ENCODE measurements around the gene LARP4B. TPM values are rescaled to one million over a fixed set of nuclear protein-coding genes. Genes with fewer than 3 reads are reported as not detected.

Gene LARP4B
- total and polyA plus RNA-seq, 3 donors from 2014 or later, result 54.2 to 98.6 (median 95.3) TPM

GRCh38 chr10:974785-975074 lies 43.2 kb upstream of the LARP4B start:
- WGBS, 2 donors, result 93 to 95% methylated on average over 5 of the region's 5 CpGs
- intact Hi-C loops (cut with DNase I; ENCODE audit: low total_unique reads), result no loop called here
- DNase-seq, result no peak
- no peaks in the 10 kb centered on the region for H3K27me3 ChIP-seq
- TF ChIP-seq POLR2A (IDR thresholded peaks at IDR 0.05) (no peak), CTCF (IDR thresholded peaks at IDR 0.05) (no peak)
- H3K4me3 ChIP-seq, result no peak overlapping the region
- no peak overlapping the region for H3K27ac ChIP-seq
- H3K9me3 ChIP-seq, result no peaks in the 10 kb centered on the region
- H3K4me1 ChIP-seq, result no peaks in the 10 kb centered on the region
- no peaks in the 10 kb centered on the region for H3K36me3 ChIP-seq (ENCODE audit: low read depth, missing control alignments)

DNA sequence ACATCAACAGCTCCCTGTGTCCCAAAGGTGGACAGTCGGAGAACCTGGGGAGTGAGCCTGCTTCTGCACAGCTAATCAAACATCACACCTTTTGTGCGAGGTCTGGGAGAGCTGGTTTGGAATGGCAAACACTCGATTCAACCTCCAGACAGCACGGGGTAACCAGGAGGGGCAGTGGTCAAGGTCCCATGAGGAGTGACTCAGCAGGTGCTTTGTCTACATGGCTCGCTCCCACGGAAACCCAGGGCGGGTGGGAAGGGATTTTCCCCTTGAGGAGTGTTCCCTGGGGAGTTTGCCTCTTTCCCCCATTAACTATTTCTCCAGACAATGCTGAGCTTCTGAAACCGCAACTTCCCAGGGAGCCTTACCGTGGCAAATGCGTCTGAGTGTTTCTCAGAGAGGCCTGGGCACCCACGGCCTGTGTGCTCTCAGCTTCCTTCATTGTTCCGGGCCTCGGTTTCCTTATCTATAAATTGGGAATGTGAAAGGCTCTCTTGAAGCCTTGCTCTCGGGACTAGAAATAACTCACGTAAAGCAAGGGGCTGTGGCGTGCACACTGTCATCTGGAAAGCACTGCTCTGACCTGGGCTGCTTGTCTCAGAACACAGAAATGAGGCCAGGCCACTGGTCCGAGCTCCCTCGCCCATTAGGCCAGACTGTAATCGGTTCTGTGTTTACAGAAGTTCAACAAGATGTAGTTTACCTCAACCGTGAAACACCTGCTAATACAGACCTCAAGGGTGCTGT lies 42.7 kb upstream of the LARP4B start:
- H3K4me1 ChIP-seq, result no peaks in the 10 kb centered on the region
- no peaks in the 10 kb centered on the region for H3K9me3 ChIP-seq
- intact Hi-C loops (cut with DNase I; ENCODE audit: low total_unique reads), result no loop called here
- no peak overlapping the region for H3K4me3 ChIP-seq
- H3K36me3 ChIP-seq (ENCODE audit: low read depth, missing control alignments), result no peaks in the 10 kb centered on the region
- no peak overlapping the region for H3K27ac ChIP-seq
- 72 to 80% methylated on average over 20 of the region's 20 CpGs for WGBS, 2 donors
- no peaks in the 10 kb centered on the region for H3K27me3 ChIP-seq
- DNase-seq, result no peak
- TF ChIP-seq POLR2A (IDR thresholded peaks at IDR 0.05) (no peak), CTCF (IDR thresholded peaks at IDR 0.05) (no peak)

DNA sequence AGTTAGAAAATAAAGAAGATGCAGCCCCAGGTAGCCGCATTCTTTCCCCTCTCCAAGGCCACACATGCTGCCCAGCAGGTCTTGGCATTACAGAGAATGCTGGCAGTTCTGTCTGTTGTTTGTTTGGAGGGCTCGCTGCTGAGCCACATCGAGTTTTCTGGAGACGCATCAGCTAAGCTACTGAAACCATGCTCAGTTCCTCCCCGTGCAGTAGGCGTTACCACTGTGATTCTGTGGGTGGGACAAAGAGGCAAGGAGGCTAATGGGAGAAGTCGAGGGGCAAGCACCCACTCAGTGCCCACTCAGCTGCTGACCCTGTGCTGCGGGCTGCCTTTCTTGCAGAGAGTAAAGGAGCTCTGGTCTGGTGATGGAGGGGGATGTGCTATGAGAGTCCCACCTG lies 41.3 kb upstream of the LARP4B start:
- no peaks in the 10 kb centered on the region for H3K27me3 ChIP-seq
- no peak overlapping the region for H3K4me3 ChIP-seq
- DNase-seq, result no peak
- TF ChIP-seq POLR2A (IDR thresholded peaks at IDR 0.05) (no peak), CTCF (IDR thresholded peaks at IDR 0.05) (no peak)
- no peaks in the 10 kb centered on the region for H3K9me3 ChIP-seq
- H3K4me1 ChIP-seq, result no peaks in the 10 kb centered on the region
- no peak overlapping the region for H3K27ac ChIP-seq
- intact Hi-C loops (cut with DNase I; ENCODE audit: low total_unique reads), result no loop called here
- H3K36me3 ChIP-seq (ENCODE audit: low read depth, missing control alignments), result no peaks in the 10 kb centered on the region
- 82 to 88% methylated on average over 8 of the region's 8 CpGs for WGBS, 2 donors

DNA sequence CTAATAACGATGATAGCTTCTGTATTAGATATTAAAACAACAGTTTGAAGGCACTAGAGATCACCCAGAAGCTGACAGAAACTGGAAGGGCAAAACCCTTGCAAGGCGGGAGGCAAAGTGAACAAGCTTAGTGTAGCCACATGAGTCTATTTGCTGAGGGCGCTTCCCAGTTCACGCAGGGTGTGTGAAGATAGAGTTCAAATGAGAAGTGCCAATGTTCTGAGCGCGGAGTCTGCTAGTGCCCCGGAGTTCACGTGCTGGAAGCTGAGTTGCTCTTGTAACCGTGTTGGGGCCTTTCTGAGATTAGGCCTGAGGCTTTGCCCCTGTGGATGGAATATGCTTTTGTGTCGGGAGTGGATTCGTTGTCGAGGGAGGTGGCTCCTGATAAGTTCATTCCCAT lies 40.1 kb upstream of the LARP4B start:
- 75 to 77% methylated on average over 12 of the region's 12 CpGs for WGBS, 2 donors
- H3K4me3 ChIP-seq, result no peak overlapping the region
- no peak for DNase-seq
- no peaks in the 10 kb centered on the region for H3K9me3 ChIP-seq
- H3K27ac ChIP-seq, result no peak overlapping the region
- H3K36me3 ChIP-seq (ENCODE audit: low read depth, missing control alignments), result no peaks in the 10 kb centered on the region
- TF ChIP-seq CTCF (IDR thresholded peaks at IDR 0.05), result no peak
- TF ChIP-seq POLR2A (IDR thresholded peaks at IDR 0.05), result no peak
- no peaks in the 10 kb centered on the region for H3K27me3 ChIP-seq
- H3K4me1 ChIP-seq, result no peaks in the 10 kb centered on the region
- intact Hi-C loops (cut with DNase I; ENCODE audit: low total_unique reads), result no loop called here

DNA sequence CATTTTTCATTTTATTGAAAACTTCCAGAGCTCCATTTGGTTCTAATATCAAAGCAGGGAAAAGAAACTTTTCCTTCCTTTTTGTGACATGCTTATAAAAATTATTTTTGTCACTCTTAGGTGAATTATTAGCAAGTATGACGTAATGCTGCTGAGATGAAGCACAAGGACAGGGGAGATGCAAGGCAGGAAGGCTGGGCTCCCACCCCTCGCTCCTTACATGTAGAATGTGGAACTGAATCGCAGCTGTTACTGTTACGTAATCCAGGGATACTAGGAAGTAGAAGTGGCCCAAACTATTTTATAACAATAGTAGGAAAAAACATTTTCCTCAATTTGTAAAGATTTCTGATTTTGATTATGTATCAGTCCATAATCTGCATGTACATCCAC lies 39.6 kb upstream of the LARP4B start:
- no peak overlapping the region for H3K4me3 ChIP-seq

More for the DNA sequence above, 39.6 kb upstream of the LARP4B start:
- Histone ChIP-seq H3K4me1 (no peaks in the 10 kb centered on the region), H3K27ac (no peak overlapping the region), H3K9me3 (no peaks in the 10 kb centered on the region), H3K36me3 (ENCODE audit: low read depth, missing control alignments) (no peaks in the 10 kb centered on the region), H3K27me3 (no peaks in the 10 kb centered on the region)
- no peak for DNase-seq
- 65 to 73% methylated on average over 4 of the region's 4 CpGs for WGBS, 2 donors
- TF ChIP-seq CTCF (IDR thresholded peaks at IDR 0.05), result no peak
- no peak for TF ChIP-seq POLR2A (IDR thresholded peaks at IDR 0.05)
- intact Hi-C loops (cut with DNase I; ENCODE audit: low total_unique reads), result no loop called here

Data from testis (tissue), 3 donors.